ENCODE results near the gene BMPR1B.

DNA sequence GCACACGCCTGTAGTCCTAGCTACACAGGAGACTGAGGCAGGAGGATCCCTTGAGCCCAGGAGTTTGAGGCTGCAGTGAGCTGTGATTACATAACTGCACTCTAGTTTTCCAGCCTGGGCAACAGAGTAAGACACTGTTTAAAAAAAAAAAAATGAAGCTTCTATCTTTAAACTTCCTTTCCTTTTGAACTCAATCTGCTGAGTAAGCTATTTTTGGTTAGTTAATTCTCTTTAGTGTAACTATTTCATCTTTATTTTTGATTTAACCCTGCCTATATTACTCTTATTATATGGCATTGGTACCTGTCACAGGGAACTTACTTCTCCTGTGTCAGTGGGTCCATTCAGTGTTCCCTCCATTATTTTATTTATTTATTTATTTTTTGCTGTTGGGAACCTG is 160.8 kb downstream of the BMPR1B start:
- TF ChIP-seq POLR2AphosphoS2 (conservative IDR thresholded peaks at IDR 0.05; ENCODE audit: low read length) (no peak), ZFP36 (IDR thresholded peaks at IDR 0.05; ENCODE audit: borderline replicate concordance, partially characterized antibody) (no peak), POLR2A (IDR thresholded peaks at IDR 0.05; ENCODE audit: low read length) (no peak), RNF2 (IDR thresholded peaks at IDR 0.05; ENCODE audit: borderline replicate concordance, low read depth) (no peak)
- TF ChIP-seq, protein P1, sequence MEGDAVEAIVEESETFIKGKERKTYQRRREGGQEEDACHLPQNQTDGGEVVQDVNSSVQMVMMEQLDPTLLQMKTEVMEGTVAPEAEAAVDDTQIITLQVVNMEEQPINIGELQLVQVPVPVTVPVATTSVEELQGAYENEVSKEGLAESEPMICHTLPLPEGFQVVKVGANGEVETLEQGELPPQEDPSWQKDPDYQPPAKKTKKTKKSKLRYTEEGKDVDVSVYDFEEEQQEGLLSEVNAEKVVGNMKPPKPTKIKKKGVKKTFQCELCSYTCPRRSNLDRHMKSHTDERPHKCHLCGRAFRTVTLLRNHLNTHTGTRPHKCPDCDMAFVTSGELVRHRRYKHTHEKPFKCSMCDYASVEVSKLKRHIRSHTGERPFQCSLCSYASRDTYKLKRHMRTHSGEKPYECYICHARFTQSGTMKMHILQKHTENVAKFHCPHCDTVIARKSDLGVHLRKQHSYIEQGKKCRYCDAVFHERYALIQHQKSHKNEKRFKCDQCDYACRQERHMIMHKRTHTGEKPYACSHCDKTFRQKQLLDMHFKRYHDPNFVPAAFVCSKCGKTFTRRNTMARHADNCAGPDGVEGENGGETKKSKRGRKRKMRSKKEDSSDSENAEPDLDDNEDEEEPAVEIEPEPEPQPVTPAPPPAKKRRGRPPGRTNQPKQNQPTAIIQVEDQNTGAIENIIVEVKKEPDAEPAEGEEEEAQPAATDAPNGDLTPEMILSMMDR (IDR thresholded peaks at IDR 0.05) = no peak
- TF ChIP-seq, protein P2, sequence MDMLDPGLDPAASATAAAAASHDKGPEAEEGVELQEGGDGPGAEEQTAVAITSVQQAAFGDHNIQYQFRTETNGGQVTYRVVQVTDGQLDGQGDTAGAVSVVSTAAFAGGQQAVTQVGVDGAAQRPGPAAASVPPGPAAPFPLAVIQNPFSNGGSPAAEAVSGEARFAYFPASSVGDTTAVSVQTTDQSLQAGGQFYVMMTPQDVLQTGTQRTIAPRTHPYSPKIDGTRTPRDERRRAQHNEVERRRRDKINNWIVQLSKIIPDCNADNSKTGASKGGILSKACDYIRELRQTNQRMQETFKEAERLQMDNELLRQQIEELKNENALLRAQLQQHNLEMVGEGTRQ (IDR thresholded peaks at IDR 0.05) = no peak
